K562 (cell line): Measurements from ENCODE around the gene ZNF800. TPM values are rescaled to one million over a fixed set of nuclear protein-coding genes. Genes with fewer than 3 reads are reported as not detected.
A peak's percentile ranks its signal among the peaks of the same experiment; 100 is the strongest.

ENCODE experiments used
- ATAC-seq: fragments of 200-7000 bp; cut with Tn5 transposase; 3 replicates; pipeline ENCODE4 v1.9.1; 2020; ENCODE audit warnings: moderate library complexity
- BruUV-seq: library from RNA; stranded (reverse); fragments of 400-500 nt; replicated peaks from 2 replicates; lab custom pipeline; 2021; lab: Mats Ljungman, UMichigan
- CTCF ChIA-PET: fragments of 300-600 bp; formaldehyde crosslinking; extraction: SDS; loops from one replicate; lab custom pipeline; 2021; ENCODE audit warnings: low intra/inter-chr PET ratio; lab: Yijun Ruan, JAX
- POLR2A ChIA-PET: fragments of 300-600, 350-650 bp; sonication (Branson Sonifier 250); formaldehyde crosslinking; extraction: SDS; loops from one replicate; lab custom pipeline; 2021; ENCODE audit warnings: antibody characterized with exemption, inconsistent platforms; lab: Yijun Ruan, JAX
- DNase-seq, 4 experiments: peaks; one replicate each; pipeline versions ENCODE4 v3.0.0 to v3.0.0-alpha.2; 2011 to 2018; ENCODE audit warnings: low spot score in 3 of 4, mixed read lengths in 3 of 4; ENCODE audit errors: extremely low read depth in 1 of 4
- FAIRE-seq: peaks from 2 replicates; lab custom pipeline; 2011; peaks lifted over from hg19 to GRCh38; lab: Jason Lieb, UNC
- H2AFZ ChIP-seq: 2 replicates; pipeline ENCODE4 v1.6.0; 2011; ENCODE audit warnings: low read depth, low read length, control low read depth, inconsistent platforms
- H3K27ac ChIP-seq: fragments of 200-600 bp; 3 replicates; pipeline ENCODE4 v1.8.0; 2011; ENCODE audit warnings: low read depth, mild to moderate bottlenecking, control low read depth, inconsistent platforms, low read length, moderate library complexity, mixed read lengths; ENCODE audit errors: extremely low read depth
- H3K27me3 ChIP-seq, 2 experiments: fragments of 300-600 bp in 1 of 2; 2 replicates in 1 of 2; 3 replicates in 1 of 2; pipeline versions ENCODE4 v1.6.0 to v1.8.0; 2011; ENCODE audit warnings: inconsistent platforms in 2 of 2, low read length in 2 of 2, mild to moderate bottlenecking in 1 of 2, mixed read lengths in 1 of 2, moderate library complexity in 1 of 2; ENCODE audit not compliant: control insufficient read depth in 2 of 2, insufficient read depth in 2 of 2
- H3K36me3 ChIP-seq: fragments of 300-600 bp; 3 replicates; pipeline ENCODE4 v1.8.0; 2011; ENCODE audit warnings: mild to moderate bottlenecking, low read length, inconsistent platforms; ENCODE audit not compliant: control insufficient read depth, insufficient read depth
- H3K4me1 ChIP-seq, 2 experiments: fragments of 200-600 bp in 1 of 2; replicated peaks in 1 of 2; 2 replicates in 1 of 2; 3 replicates in 1 of 2; pipeline versions ENCODE4 v1.5.1 to v1.8.0; 2011; ENCODE audit warnings: inconsistent platforms in 2 of 2, low read length in 2 of 2, mild to moderate bottlenecking in 1 of 2, mixed read lengths in 1 of 2, moderate library complexity in 1 of 2; ENCODE audit not compliant: control insufficient read depth in 2 of 2, insufficient read depth in 2 of 2
- H3K4me2 ChIP-seq: 2 replicates; pipeline ENCODE4 v1.6.1; 2011; ENCODE audit warnings: low read length, control low read depth, inconsistent platforms, mixed read lengths; ENCODE audit not compliant: insufficient read depth
- H3K4me3 ChIP-seq: fragments of 200-600 bp; sonication (generic), shearing (Covaris generic); 2 replicates; pipeline ENCODE4 v1.5.1; 2016; ENCODE audit warnings: control low read depth, inconsistent platforms
- H3K79me2 ChIP-seq: fragments of 200-600 bp; 3 replicates; pipeline ENCODE4 v1.8.0; 2011; ENCODE audit warnings: low read length, inconsistent platforms; ENCODE audit not compliant: control insufficient read depth, insufficient read depth
- H3K9ac ChIP-seq, 2 experiments: 2 replicates each; pipeline versions ENCODE4 v1.6.0 to v1.6.1; 2011; ENCODE audit warnings: low read depth in 2 of 2, low read length in 2 of 2, control low read depth in 1 of 2, inconsistent platforms in 1 of 2, mild to moderate bottlenecking in 1 of 2, mixed read lengths in 1 of 2; ENCODE audit not compliant: insufficient read depth in 1 of 2
- H3K9me1 ChIP-seq: one replicate; pipeline ENCODE4 v1.6.0; 2011; ENCODE audit warnings: inconsistent platforms, mild to moderate bottlenecking, low read length, moderate library complexity; ENCODE audit not compliant: control insufficient read depth, insufficient read depth
- H3K9me3 ChIP-seq: replicated peaks from 2 replicates; pipeline ENCODE4 v1.5.1; 2011; ENCODE audit warnings: low read depth, low read length, inconsistent platforms; ENCODE audit not compliant: control insufficient read depth, insufficient read depth
- H4K20me1 ChIP-seq: replicated peaks from 2 replicates; pipeline ENCODE4 v1.6.1; 2011; ENCODE audit warnings: low read length, inconsistent platforms, mixed read lengths; ENCODE audit not compliant: control insufficient read depth, insufficient read depth
- CHAMP1 ChIP-seq: fragments of 450-650 bp; IDR thresholded peaks from 2 replicates; pipeline ENCODE4 v1.6.1; 2016; ENCODE audit warnings: mild to moderate bottlenecking
- ETV5 ChIP-seq: sonication (generic); formaldehyde crosslinking; IDR thresholded peaks from 2 replicates; pipeline ENCODE4 v1.4.0; 2020; ENCODE audit warnings: low read depth, mild to moderate bottlenecking, missing genetic modification reagents
- HES1 ChIP-seq: fragments of 450-650 bp; IDR thresholded peaks from 2 replicates; pipeline ENCODE4 v1.6.1; 2016; ENCODE audit warnings: low read depth, mild to moderate bottlenecking, moderate library complexity
- HSF4 ChIP-seq: fragments of 250-450 bp; sonication (Bioruptor Pico); IDR thresholded peaks from 2 replicates; pipeline ENCODE4 v2.1.2; 2022; ENCODE audit warnings: mild to moderate bottlenecking, moderate library complexity, borderline replicate concordance
- KDM5B ChIP-seq: fragments of 200-600 bp; sonication (generic); IDR thresholded peaks from 2 replicates; pipeline ENCODE4 v1.6.1; 2012; ENCODE audit warnings: low read depth, mild to moderate bottlenecking, moderate library complexity, low read length, control low read depth, inconsistent platforms; ENCODE audit not compliant: insufficient replicate concordance
- KHSRP ChIP-seq: fragments of 450-650 bp; IDR thresholded peaks from 2 replicates; pipeline ENCODE4 v1.6.1; 2017
- LARP7 ChIP-seq: fragments of 450-650 bp; IDR thresholded peaks from 2 replicates; pipeline ENCODE4 v1.6.1; 2016
- MECOM ChIP-seq: fragments of 250-450 bp; sonication (Bioruptor Pico); IDR thresholded peaks from 2 replicates; pipeline ENCODE4 v1.8.0; 2022; ENCODE audit warnings: inconsistent platforms
- MTA2 ChIP-seq: fragments of 450-650 bp; IDR thresholded peaks from 2 replicates; pipeline ENCODE4 v1.6.1; 2016; ENCODE audit warnings: low read depth
- PHB ChIP-seq: fragments of 250-450 bp; sonication (Bioruptor Pico); IDR thresholded peaks from 2 replicates; pipeline ENCODE4 v1.5.0; 2021
- POLR3A ChIP-seq: IDR thresholded peaks from 2 replicates; pipeline ENCODE4 v1.6.1; 2011; ENCODE audit warnings: borderline replicate concordance, mild to moderate bottlenecking, moderate library complexity; ENCODE audit not compliant: insufficient read length, insufficient read depth; ENCODE audit errors: extremely low read depth
- RCOR1 ChIP-seq, 2 experiments: IDR thresholded peaks; 2 replicates each; pipeline ENCODE4 v1.6.1; 2012; ENCODE audit warnings: low read depth in 2 of 2, low read length in 2 of 2, borderline replicate concordance in 1 of 2, improper control_type of control experiment in 1 of 2
- RNF2 ChIP-seq: sonication (generic); IDR thresholded peaks from 2 replicates; pipeline ENCODE4 v1.6.1; 2016
- RNF219 ChIP-seq: fragments of 250-450 bp; sonication (Bioruptor Pico); IDR thresholded peaks from 2 replicates; pipeline ENCODE4 v1.5.0; 2022; ENCODE audit warnings: mild to moderate bottlenecking
- TEAD2 ChIP-seq: fragments of 450-650 bp; IDR thresholded peaks from 2 replicates; pipeline ENCODE4 v1.6.1; 2016; ENCODE audit warnings: missing genetic modification characterization, control low read depth, missing compliant biosample characterization
- ZEB2 ChIP-seq: fragments of 450-650 bp; IDR thresholded peaks from 2 replicates; pipeline ENCODE4 v1.6.1; 2016
- ZNF165 ChIP-seq: fragments of 250-450 bp; sonication (Bioruptor Pico); IDR thresholded peaks from 2 replicates; pipeline ENCODE4 v1.4.0; 2020; ENCODE audit warnings: borderline replicate concordance
- WGBS: fragments of 100-300 bp; shearing (Covaris generic); methylation state at CpG from one replicate; pipeline ENCODE4 v1.1.6; 2016; ENCODE audit warnings: low coverage, mixed read lengths; ENCODE audit not compliant: insufficient coverage; ENCODE audit errors: missing lambda C conversion rate; 5-methylcytosine and 5-hydroxymethylcytosine counted together
- in situ Hi-C: fragments of 300-500 bp; cut with MboI; formaldehyde crosslinking; loops from 4 replicates; pipeline ENCODE4 v1.15.0; 2018; ENCODE audit warnings: inconsistent platforms, mixed read lengths
- intact Hi-C: fragments of 100-400 bp; cut with micrococcal nuclease; formaldehyde crosslinking; loops from 2 replicates; pipeline ENCODE4 v1.14.2; 2022
- polyA plus RNA-seq, 8 experiments: library from polyadenylated mRNA; depleted of rRNA in 4 of 8; stranded (reverse) in 5 of 8; unstranded in 3 of 8; fragments of >200 nt; fragmentation: Nextera tagmentation in 2 of 8; fragmentation: Illumina TruSeq in 1 of 8; extraction: Ambion mirVana in 2 of 8; extraction: Trizol in 1 of 8; gene quantifications; 2 replicates each; pipeline versions ENCODE4 v1.2.1 to v1.2.3, GENCODE V29; 2011 to 2014; ENCODE audit warnings: inconsistent platforms in 1 of 8, missing spikeins in 1 of 8
- total RNA-seq, 7 experiments: library from RNA; depleted of rRNA in 6 of 7; stranded (reverse); fragments of >200 nt in 6 of 7; fragmentation: Illumina TruSeq in 2 of 7; extraction: Trizol in 2 of 7; gene quantifications; 2 replicates each; pipeline versions ENCODE4 v1.2.1 to v1.2.3, GENCODE V29; 2011 to 2021; ENCODE audit warnings: low replicate concordance in 1 of 7

The ZNF800 gene
- total and polyA plus RNA-seq, 9 of the 15 experiments (the other 6 are each of a cell fraction or from before 2014, with no cell fraction given), result 7.5 to 58.3 (median 33.4) TPM

- POLR2A ChIA-PET, result interaction anchor here (0.5 to 3.3 kb wide), 15 partner anchors 10 to 979 kb away, joined by 3 to 23 read pairs (median 4); partner anchors contain the start of gene ZNF800
- in situ Hi-C loops, result no loop called here
- WGBS, result 3% methylated on average over 5 of the region's 5 CpGs
- FAIRE-seq, result peak; percentile 29
- BruUV-seq, result no TSS peak
- peak overlapping the region; percentile 59 for H3K4me2 ChIP-seq
- no peaks in the 10 kb centered on the region for H3K9me1 ChIP-seq
- peaks cover 14% of the 10 kb centered on the region; the same call in 1 of the 2 replicates for H4K20me1 ChIP-seq
- H3K36me3 ChIP-seq, result peaks cover 93% of the 10 kb centered on the region
- H3K4me1 ChIP-seq, result peaks cover 28 to 53% of the 10 kb centered on the region in 2 experiments
- H3K9ac ChIP-seq, result peak overlapping the region in 1 of 2 experiments; percentile 28; a peak in 2 of 4 replicates
- peak in 3 of 4 experiments; percentile 34 to 64 (median 46) for DNase-seq
- no peak overlapping the region for H3K4me3 ChIP-seq
- peak overlapping the region; percentile 50; the same call in 2 of the 3 replicates for H3K27ac ChIP-seq
- H3K9me3 ChIP-seq, result no peaks in the 10 kb centered on the region
- ATAC-seq, result peak; percentile 40
- CTCF ChIA-PET, result no interaction called here
- no peaks in the 10 kb centered on the region for H3K27me3 ChIP-seq
- H2AFZ ChIP-seq, result no peak overlapping the region
- peaks cover 98% of the 10 kb centered on the region for H3K79me2 ChIP-seq
- intact Hi-C loops, result loop anchor here (2.0 kb wide), 1 partner anchor 27 kb away; the partner anchor contains the start of gene ZNF800
- no peak for TF ChIP-seq PHB
- TF ChIP-seq RCOR1 (IDR thresholded peaks at IDR 0.05; ENCODE audit: borderline replicate concordance in 1 of 2, low read depth in 2 of 2, low read length in 2 of 2), result peak in 1 of 2 experiments; percentile 82; a peak in 1 of 4 replicates
- no peak for TF ChIP-seq ETV5 (CRISPR knock-in tag)
- TF ChIP-seq MECOM (CRISPR knock-in tag), result 0 out of 2 replicates have a peak, but pooled peaks have one; percentile 6
- TF ChIP-seq TEAD2 (tag), result no peak
- TF ChIP-seq RNF219, result no peak
- TF ChIP-seq LARP7, result no peak
- TF ChIP-seq POLR3A, result peak; percentile 4
- TF ChIP-seq KHSRP, result 0 out of 2 replicates have a peak, but pooled peaks have one; percentile 6
- TF ChIP-seq ZEB2, result peak; percentile 62
- no peak for TF ChIP-seq KDM5B
- TF ChIP-seq ZNF165 (CRISPR knock-in tag), result no peak
- TF ChIP-seq CHAMP1, result peak; percentile 80
- TF ChIP-seq MTA2, result peak; percentile 79
- peak; percentile 53; the same call in 1 of the 2 replicates for TF ChIP-seq HES1
- 0 out of 2 replicates have a peak, but pooled peaks have one; percentile 32 for TF ChIP-seq RNF2
- TF ChIP-seq HSF4 (CRISPR knock-in tag), result peak; percentile 66; the same call in 1 of the 2 replicates
Measured at GRCh38 chr7:127365164-127365956, 27.1 kb downstream of the ZNF800 start.
